GM19372 (cell line): Measurements from ENCODE around the gene GDPD1.
"Not testable (repeated sequence)": the region's sequence is repeated elsewhere in the genome, so short reads cannot be mapped to it uniquely, and the experiment has no call there.

Source experiments
- ATAC-seq: cut with Tn5 transposase; IDR thresholded peaks from one replicate; pipeline ENCODE4 v1.9.1; 2021; ENCODE audit warnings: mild to moderate bottlenecking, low read depth, moderate library complexity; ENCODE audit not compliant: unreplicated experiment

Gene GDPD1

DNA sequence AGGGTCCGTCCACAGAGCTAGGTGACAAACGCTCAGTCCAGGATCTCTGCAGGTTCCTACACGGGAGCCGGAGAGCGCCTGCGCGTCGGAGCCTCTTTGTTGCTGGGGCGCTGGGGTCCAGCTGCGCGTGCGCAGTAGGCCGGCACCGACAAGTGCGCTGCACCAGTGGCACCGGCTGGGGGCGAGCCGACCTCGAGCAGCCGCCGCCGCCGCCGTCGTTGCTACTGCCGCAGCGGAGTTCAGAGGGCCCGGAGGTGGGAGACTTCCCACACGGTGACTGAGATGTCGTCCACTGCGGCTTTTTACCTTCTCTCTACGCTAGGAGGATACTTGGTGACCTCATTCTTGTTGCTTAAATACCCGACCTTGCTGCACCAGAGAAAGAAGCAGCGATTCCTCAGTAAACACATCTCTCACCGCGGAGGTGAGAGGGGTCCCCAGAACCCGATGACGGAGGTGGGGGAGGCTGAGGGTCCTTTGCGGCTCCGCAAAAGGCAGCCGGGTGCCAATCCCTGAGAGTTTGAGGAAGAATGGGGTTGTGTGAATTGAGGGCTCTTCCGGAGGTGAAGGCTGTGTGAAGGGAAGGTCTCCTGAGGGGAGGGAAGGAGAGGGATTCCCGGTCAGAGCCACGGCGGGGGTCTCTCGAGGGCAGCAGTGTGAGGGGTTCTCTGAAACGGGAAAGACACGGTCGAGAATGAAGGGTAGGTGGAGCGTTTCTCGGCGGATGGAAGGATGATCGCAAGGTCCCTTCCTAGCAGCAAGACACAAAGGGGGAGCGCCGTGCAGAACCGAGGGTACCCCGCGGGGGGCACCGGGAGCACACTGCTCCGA is at the start of gene GDPD1:
TSS of gene GDPD1 (plus strand) at position 184 of the 831 bp plus-strand sequence. CDS start at position 283, 99 bp downstream.
- ATAC-seq, result peak; percentile 93

DNA sequence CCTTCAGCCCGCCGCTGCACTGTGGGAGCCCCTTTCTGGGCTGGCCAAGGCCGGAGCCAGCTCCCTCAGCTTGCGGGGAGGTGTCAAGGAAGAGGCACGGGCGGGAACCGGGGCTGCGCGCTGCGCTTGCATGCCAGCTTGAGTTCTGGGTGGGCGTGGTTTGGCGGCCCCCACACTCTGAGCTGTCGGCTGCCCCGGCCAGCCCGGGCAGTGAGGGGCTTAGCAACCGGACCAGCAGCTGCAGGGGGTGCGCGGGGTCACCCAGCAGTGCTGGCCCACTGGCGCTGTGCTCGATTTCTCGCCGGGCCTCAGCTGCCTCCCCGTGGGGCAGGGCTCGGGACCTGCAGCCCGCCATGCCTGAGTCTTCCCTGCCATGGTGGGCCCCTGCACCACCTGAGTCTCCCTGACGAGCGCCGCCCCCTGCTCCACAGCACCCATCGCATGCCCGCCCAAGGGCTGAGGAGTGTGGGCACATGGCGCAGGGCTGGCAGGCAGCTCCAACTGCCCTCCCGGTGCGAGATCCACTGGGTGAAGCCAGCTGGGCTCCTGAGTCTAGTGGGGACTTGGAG is 47.8 kb upstream of the GDPD1 start:
- no peak for ATAC-seq

DNA sequence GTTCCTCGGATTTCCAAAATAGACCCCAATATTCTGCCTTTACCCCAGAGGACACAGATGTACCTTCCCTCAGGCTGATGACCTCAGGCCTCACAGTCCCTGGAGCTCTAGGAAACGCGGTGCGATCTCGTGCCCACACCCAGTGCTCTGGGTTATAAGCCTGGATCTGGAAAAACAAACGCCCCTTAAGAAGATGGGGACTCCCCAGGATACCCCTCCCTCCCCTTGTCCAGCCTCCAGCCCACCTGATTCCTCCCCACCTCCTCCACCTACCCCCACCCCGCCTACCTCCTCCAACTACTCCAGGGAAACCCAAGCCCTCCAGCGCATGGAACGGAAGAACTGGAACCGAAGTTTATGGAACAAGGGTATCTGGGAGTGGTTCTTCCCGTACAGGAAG is 45.6 kb upstream of the GDPD1 start:
- ATAC-seq, result no peak

DNA sequence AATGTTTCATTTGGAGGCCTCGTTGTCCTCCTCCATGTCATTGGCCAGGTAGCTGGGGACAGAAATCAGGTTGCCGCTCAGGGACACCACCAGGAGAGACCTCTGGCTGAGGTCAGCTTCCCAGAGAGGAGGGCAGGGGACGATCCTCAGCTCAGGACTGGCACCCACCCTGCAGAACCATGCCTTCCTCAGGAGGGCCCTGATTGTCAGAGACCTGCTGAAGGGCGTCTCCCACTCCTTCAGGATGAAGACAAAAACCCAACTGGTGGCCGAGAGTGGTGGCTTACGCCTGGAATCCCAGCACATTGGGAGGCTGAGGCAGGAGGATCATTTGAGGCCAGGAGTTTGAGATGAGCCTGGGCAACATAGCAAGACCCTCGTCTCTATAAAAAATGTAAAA is 45.2 kb upstream of the GDPD1 start:
- no peak for ATAC-seq

DNA sequence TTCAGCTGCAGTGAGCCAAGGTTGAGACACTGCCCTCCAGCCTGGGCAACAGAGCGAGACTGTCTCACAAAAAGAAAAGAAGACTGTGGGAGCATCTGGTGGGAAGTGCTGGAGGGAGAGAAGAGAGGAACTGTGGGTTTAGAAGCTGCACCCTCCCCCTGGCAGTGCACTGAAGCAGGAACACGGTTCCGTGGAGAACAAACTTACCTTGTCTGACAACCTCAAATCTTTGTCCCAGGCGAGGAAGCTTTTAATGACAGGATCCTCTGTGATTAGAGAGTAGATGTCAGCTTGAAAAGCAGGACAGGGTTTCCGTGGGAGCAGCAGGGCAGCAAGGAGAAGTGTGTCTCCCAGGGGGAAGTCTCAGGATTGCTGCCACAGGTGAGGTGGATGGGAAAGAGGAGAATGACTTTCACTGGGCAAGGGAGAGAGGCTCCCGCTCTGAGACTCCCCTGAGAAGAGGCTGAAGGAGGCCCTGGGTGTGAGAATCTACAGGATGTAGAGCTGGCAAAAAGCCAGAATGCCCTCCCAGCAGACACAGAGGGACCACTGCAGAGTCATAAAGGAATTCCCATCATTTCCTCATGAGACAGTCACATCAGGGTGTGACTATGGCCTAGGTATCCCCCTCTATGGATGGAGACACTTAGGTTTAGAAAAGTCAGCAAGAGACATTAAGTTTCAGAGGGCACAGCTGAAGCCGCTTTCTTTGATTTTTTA is 41.9 kb upstream of the GDPD1 start:
- ATAC-seq, result no peak

DNA sequence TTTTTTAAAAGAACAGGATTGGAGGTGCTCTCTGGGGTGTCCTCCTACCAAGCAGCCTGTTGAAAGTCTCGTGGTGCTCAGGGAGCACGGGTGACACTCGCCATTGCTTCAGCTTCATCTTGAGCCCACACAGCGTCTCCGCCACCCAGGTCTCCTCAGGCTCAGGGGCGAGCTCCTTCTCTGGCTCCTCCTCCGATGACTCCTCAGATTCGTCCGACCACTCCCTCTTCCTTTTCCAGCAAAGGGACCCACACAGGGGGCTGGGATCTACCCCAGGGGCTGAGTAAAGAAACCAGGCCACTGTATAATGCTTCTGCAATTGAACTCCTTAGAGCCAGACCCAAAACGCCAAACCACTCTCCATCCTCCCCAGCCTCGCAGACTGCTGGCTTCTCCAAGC is 40.7 kb upstream of the GDPD1 start:
- ATAC-seq, result not testable (repeated sequence)

DNA sequence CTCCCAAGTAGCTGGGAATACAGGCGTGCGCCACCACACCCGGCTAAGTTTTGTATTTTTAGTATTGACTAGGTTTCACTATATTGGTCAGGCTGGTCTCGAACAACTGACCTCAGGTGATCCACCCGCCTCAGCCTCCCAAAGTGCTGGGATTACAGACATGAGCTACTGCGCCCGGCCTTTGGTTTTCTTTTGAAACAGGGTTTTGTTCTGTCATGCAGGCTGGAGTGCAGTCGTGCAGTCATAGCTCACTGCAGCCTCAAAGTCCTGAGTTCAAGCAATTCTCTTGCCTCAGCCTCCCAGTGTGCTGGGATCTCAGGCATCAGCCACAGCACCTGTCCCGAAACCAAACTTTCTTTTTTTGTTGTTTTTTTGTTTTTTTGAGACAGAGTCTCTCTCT is 39.7 kb upstream of the GDPD1 start:
- no peak for ATAC-seq

DNA sequence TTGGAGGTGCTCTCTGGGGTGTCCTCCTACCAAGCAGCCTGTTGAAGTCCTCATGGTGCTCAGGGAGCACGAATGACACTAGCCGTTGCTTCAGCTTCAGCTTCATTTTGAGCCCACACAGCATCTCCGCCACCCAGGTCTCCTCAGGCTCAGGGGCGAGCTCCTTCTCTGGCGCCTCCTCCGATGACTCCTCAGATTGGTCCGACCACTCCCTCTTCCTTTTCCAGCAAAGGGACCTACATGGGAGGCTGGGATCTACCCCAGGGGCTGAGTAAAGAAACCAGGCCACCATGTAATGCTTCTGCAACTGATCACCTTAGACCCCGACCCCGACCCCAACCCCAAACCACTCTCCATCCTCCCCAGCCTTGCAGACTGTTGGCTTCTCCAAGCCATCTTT is 38.8 kb upstream of the GDPD1 start:
- ATAC-seq, result no peak

DNA sequence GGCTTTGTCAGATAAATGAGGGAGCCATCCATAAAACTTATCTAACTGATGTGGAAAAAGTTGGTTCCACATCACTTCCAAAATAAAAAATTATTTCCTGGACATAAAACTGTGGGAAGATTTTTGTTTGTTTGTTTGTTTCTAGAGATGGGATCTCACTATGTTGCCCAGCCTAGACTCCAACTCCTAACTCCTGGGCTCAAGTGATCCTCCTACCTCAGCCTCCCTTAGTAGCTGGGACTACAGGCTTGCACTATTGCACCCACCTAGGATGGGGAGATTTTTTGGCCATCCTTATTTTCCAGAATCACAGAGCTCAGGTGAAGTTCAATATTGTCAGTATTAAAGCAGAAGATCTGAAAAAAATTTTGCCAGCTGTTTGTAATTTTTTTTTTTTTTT is 34.3 kb upstream of the GDPD1 start:
- no peak for ATAC-seq

DNA sequence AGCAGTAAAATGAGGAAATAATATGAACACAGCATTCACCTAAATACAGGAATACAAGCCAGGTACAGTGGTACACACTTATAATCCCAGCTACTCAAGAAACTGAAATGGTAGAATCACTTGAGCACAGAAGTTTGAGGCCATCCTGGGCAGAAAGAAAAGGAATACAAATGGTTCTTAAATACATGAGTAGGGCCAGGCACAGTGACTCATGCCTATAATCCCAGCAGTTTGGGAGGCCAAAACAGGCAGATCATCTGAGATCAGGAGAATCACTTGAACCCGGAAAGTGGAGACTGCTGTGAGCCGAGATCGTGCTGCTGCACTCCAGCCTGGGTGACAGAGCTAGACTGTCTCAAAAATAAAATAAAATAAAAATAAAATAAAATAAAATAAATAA is 33.5 kb upstream of the GDPD1 start:
- ATAC-seq, result no peak

DNA sequence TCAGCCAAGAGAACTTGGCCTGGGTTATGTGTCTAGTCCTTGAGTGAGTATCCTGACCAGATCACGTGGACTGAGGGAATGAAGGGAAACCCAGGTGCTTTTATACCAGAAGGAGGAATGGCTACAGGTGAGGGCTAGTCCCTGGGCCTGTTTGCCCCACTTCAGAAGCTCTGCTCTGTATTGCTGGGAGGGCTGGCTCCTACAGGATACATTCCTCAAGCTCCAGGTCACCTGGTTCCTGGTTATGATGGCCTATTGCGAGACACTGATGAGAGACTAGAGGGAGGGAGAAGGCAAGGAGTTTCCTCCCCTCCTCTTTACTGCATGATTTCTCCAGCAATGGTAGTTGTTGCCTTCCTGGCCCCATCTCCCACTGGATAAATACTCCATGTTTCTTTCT is 29.5 kb upstream of the GDPD1 start:
- no peak for ATAC-seq

DNA sequence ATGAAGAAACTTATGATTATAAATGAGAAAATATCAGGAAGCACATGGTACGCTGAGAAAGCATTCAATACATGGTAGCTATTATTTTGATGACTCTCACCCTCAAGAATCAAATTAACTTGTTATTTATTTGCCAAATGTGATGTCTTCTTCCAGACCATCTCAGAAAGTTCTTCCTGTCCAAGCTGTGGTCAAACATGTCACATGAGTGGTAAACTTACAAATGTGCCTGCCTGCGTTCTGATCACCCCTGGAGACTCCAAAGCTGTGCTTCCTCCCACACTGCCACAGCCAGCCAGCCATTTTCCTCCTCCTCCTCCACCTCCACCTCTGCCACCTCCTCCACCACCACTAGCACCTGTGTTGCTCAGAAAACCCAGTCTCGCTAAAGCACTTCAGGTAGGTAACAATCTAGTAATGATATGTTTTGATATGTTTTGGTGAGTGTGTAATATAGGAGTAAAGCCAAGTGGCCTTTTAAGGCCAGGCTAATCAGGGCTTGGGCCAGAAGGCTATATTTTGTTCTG is 26.9 kb upstream of the GDPD1 start:
- no peak for ATAC-seq

DNA sequence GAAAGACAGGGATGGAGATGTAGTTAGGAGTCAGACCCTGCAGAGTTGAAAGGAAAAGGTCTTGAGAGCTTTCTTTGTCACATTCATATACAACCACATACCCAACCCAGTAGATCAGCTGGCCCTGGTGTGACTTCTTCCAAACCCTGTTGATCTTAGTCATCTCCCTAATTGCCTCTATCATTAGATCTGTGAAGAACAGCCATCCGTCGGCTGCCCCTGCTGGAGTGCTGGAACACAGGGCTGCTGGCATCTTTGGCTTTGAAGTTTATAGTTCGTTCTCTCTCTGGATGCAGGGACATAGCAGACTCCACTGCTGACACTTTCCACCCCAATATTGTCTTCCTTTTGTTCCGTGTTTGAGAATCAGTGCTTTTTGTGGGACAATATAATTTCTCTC is 20.9 kb upstream of the GDPD1 start:
- ATAC-seq, result no peak

DNA sequence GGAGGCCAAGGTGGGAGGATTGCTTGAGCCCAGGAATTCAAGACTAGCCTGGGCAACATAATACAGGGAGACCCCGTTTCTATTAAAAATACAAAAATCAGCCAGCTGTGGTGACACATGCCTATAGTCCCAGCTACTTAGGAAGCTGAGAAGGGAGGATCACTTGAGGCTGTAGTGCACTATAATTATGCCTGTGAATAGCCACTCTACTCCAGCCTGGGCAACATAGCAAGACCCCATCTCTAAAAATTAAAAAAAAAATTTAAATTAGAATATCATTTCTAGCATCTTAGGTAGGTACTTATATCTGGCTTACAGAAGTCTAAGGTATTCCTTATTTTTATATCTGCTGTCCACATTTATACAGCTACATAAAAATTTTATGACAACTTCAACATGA is 18.0 kb upstream of the GDPD1 start:
- ATAC-seq, result no peak

DNA sequence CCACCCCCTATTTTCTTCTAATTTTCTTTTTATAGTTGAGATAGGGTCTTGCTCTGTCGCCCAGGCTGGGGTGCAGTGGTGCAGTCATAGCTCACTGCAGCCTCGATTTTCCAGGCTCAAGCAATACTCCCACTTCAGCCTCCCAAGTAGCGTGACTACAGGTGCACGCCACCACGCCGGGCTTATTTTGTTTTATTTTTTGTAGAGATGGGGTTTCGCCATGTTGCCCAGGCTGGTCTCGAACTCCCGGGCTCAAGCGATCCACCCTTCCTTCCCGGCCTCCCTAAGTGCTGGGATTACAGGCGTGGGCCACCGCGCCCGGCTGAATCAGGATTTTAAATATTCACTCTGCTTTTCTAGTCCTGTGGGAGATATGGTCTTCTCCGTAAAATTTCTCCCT is 941 bp upstream of the GDPD1 start:
- no peak for ATAC-seq

DNA sequence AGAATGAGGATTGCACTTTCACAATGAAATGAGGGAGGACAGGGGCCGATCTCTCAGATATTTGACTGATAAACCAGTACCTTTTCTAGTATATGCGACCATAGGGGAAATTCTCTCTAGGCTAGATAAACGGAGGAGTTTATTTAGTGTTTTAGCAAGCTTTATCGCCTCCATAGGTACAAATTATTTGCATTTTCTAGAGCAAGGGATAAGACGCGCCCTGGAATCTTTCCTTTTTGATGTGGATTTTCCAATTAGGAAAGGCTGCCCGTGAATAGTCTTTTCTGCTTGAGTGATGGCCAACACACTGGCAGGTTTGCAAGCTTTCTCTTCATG is 351 bp upstream of the GDPD1 start:
- ATAC-seq, result no peak

DNA sequence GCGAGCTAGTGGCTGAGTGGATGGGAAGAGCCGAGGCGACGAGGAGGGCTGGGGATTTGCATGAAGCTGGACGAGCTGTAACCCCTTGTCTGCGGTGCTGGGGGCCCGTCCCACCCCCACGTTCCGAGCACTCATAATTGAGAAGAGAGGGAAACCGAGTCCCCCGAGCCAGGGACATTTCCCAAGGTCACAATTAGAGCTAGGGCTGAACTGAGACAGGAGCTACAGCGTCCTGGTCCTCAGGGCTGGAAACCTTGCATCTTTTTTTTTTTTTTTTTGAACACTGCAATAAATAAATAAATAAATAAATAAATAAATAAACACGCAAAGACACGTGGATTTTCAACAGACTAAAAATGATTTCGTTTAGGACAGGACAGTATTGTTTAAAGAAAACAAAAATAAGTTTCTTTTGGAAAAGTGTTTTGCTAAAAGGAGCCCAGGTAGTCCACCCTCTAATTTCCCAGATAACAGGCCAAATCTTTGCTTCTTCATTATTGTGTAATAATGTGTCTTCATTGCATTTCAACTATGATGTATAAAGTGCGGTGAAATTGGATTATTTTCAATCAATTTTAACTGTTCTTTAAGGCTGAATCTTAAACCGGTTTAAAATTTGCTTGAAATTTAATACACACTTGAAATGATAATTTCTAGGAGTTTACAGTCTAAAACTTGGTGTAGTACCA is 992 bp downstream of the GDPD1 start:
- ATAC-seq, result no peak

DNA sequence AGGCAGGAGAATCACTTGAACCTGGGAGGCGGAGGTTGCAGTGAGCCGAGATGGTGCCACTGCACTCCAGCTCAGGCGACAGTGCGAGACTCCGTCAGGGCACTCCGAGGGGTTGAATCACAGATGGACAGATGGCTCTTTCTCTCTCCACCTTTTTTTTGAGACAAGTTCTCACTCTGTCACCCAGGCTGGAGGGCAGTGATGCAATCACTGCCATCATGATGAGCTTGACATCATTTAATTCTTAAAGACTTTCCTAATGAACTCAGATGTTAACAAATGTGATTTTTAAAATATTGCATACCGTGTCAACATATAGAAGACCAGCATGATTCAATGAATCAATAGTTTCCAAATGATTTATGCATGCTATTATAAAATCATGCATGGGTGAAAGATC is 3.5 kb downstream of the GDPD1 start:
- ATAC-seq, result no peak

DNA sequence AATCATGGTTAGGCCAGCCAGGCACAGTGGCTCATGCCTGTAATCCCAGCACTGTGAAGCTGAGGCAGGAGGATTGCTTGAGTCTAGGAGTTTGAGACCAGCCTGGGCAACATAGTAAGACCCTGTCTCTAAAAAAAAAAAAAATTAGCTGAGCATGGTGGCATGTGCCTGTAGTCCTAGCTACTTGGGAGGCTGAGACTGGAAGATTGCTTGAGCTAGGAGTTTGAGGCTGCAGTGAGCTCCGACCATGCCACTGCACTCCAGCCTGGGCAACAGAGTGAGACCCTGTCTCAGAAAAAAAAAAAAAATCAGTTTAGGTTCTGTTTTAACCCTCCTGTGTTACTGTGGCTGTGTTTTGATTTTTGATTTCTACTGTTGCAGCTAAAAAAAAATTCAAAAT is 8.3 kb downstream of the GDPD1 start:
- not testable (repeated sequence) for ATAC-seq

DNA sequence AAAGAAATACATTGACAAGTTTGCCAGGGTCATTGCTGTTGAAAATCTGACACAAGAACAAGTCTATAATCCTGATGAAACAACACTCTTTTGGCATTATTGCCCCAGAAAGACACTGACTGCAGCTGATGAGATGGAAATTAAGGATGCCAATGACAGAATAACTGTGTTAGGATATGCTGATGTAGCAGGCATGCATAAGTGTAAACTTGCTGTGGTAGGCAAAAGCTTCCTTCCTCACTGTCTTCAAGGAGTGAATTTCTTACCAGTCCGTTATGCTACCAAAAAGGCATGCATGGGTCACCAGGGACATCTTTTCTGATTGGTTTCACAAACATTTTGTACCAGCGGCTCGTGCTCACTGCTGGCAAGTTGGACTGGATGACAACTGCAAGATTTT is 10.5 kb downstream of the GDPD1 start:
- ATAC-seq, result no peak

DNA sequence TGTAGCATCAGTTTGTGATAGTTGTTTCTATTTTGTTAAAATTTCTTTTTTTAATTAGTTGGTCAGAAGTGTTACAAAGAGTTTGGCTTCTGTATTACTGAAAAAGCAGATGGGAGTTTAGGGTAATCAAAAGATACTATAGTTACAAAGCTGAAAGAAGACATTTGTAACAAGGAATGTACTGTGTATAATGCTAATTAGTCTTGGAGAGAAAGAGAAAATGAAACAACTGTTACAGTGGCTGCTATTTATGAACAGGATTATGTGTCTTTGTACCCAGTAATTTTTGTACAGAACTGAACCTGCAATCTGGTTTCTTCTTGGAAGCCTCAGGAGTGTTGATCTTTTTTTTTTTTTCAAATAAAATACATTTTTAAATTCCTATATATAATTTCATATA is 14.3 kb downstream of the GDPD1 start:
- no peak for ATAC-seq
